ENCODE data around the gene BMP10.
A peak's percentile ranks its signal among the peaks of the same experiment; 100 is the strongest.
"Not testable (repeated sequence)": the region's sequence is repeated elsewhere in the genome, so short reads cannot be mapped to it uniquely, and the experiment has no call there.

The BMP10 gene

GRCh38 chr2:68871159-68871764 lies at the start of gene BMP10:
Gene BMP10, minus strand, starts transcription at chr2:68871397. Its CDS starts 39 bp downstream, at chr2:68871358.
- DNase-seq = no peak

DNA sequence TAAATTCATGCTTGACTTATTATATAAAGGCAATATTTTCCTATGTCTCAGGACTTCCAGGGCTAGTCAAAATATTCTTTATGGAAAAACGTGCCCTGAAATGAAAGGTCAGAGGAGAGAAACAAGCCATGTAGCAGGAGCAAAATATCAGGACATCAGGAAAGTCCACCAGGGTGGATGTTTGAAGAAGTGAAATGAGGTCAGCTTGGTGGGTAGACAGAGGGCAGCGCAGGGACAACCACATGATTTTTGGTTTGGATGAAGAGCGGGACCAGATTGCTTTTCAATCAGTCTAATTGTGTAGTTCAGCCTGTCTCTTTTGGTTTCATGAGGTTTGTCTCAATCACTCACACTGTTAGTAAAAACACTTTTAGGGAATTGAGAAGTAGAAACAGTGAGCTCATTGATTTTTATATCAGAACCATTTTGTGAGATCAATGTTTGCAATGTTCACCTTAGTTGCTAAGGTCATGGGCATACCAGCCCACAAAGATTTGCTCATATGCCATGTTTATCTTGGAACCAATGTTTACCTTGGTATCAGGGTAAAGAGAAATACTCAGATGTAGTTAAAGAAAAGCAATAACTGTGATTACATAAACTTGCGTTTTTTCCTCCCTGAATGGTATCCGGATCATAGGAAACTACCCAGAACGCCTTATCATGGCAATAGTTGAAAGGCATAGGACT lies 49.4 kb upstream of the BMP10 start:
- DNase-seq = no peak

DNA sequence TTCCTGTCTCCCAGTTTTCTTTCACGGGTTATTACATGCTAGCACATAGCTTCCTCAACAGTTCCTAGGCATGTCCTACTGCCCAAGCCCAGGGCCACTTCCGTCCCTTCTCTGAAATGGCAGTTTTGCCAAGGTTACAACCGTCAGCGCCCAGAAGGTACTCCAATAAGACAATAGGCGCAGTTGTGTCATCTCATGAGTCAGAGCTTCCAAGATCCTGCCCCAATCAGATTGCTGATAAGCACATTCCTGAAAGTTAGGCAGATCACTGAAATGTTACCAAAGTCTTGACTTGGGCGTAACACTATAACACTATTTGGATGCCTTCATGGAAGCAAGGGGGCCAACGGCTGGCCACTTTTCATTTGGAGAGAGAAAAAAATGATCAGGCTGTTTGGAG lies 47.3 kb upstream of the BMP10 start:
- DNase-seq = no peak

DNA sequence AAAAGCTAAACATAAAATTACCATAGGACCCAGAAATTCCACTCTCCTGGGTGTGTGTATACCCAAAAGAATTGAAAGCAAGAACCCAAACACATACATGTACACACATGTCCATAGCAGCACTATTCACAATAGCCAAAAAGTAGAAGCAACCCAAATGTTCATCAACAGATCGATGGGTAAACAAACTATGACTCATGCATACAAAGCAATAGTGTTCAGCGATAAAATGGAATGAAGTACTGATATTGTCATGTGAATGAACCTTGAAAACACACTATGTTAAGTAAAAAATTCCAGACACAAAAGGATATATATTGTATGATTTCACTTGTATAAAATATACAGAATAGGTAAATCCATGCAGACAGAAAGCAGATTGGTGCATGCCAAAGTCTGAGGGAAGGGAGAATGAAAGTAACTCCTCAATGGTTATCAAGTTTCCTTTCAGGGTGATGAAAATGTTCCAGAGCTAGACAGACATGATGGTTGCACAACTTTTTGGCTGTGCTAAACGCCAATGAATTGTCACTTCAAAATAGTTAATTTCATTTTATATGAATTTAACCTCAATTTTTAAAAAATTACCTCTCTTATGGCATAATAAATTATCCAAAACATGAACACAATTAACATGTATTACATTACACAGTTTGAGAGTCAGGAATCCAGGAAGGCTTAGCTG lies 46.0 kb upstream of the BMP10 start:
- peak; percentile 34 for DNase-seq

- no peak for DNase-seq
These were observed 45.0 kb upstream of the BMP10 start for GRCh38 chr2:68916226-68916625.

DNA sequence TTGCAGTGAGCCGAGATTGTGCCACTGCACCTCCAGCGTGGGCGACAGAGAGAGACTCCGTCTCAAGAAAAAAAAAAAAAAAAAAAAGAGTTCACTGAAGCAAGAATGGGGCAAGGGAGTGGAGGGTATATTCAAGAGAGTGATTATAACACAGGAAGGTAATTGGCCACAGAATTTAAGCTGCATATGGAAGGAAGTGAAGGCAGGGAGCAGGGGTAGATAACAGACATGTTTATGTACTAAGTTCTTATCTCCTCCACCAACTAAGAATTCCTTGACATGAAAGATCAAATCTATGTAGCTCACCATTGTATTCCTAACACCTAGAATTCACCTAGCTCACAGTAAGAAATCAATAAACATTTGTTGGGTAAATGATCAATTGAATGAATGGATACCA lies 44.2 kb upstream of the BMP10 start:
- DNase-seq = no peak

- no peak for DNase-seq
These were observed 42.2 kb upstream of the BMP10 start for GRCh38 chr2:68913359-68913758.

- no peak for DNase-seq
These were observed 41.5 kb upstream of the BMP10 start for GRCh38 chr2:68912732-68913131.

DNA sequence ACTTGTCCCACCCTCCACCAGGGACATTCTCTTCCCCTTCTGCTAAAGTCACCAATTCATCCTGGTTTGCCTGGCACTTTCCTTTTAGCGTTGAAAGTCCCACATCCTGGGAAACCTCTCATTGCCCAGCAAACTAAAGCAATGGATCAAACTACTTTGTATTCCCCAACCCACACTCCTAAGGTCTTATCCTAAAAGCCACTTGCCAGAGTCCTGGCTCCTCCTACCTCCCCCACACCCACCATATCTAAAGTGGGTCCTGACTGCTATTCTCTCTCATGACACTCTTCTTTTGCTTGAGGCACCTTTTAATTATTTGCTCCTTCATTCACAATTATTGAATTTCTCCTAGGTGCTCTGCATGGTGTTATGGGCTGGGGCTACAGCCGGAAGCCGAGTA lies 40.9 kb upstream of the BMP10 start:
- no peak for DNase-seq

GRCh38 chr2:68911709-68912108 lies 40.5 kb upstream of the BMP10 start:
- DNase-seq = no peak

DNA sequence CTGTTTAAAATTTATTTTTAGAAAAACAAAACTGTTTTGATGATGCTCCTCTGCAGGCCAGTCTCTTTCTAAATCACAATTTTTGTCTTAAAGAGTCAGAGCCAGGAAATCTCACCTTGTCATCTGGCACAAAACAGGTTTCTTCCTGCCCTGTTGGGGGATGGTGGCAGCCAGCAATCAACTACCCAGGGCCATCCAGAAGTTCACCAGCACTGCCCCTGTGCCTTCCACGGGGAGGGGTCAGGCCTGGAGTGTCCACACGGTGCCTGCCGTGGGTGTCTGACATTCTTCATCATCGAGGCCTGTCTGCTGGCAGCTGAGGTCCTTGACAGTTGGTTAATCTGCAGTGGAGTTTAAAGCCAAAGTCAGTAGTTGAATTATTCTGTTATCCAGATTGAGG lies 40.0 kb upstream of the BMP10 start:
- no peak for DNase-seq

DNA sequence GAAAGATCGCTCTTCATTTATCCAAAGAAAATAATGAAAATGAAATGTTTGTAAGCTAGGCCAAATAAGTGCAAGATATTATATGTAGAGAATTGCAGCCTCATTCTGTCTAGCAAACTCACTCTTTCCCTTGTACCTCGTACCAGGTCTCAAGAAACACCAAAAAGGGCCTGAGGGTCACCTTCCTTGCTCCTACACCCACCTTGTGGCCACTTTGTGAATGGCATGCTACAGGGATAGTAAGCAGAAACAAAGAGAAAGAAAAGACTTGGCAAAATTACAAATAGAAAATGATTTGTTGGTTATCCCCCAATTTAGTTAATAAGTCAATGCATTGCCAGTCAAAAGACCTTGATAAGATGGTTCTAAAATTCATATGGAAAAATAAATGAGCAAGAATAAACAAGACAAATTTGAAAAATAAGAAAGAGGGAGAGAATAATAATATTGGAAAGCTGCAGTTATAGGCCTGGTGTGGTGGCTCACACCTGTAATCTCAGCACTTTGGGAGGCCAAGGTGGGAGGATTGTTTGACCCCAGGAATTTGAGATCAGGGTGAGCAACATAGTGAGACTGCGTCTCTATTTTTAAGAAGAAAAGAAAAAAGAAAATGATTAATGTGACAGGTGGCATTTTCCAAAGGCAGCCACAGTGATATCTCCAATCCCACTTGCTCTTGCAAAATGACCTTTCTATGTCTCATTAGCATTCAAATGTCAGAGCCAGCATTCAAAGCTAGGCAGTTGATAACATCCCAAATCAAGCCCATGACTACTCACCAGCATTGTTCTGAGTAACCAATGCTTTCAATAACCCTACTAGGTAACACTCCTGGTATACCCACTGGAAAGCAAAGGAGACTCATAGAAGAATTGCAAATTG lies 38.8 kb upstream of the BMP10 start:
- peak; percentile 91 for DNase-seq

DNA sequence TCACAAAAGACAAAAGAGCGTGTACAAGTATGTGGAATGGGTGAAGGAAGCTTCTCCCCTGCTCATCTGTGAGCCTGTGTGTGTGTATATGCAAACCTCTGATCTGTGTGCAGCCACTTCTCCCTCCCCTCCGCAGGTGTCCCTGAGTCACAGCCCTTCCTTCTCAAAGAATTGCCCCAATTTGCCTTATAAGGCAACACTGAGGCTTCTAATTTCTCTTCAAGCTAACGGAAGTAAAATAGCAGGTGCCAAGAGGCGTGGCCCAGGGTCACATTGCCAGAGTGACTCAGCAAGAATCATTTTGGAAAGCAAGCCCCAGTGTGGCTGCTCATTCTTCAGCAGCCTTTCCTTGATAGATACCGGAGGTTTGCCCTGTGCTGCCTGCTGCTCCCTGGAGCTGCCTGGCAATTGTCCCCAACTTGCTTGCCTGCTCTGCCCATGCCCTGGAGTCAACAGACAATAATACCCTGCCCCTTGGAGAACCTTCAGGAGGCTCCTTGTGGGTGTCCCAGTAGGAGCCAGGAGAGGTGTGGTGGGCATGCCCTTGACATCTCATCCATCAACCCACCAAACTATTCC lies 37.3 kb upstream of the BMP10 start:
- DNase-seq = peak; percentile 99

GRCh38 chr2:68907920-68908253 lies 36.7 kb upstream of the BMP10 start:
- no peak for DNase-seq

- DNase-seq = peak; percentile 72
These were observed 36.2 kb upstream of the BMP10 start for GRCh38 chr2:68907232-68907919.

GRCh38 chr2:68906716-68907115 lies 35.5 kb upstream of the BMP10 start:
- peak; percentile 13 for DNase-seq

- no peak for DNase-seq
These were observed 33.9 kb upstream of the BMP10 start for GRCh38 chr2:68905116-68905515.

DNA sequence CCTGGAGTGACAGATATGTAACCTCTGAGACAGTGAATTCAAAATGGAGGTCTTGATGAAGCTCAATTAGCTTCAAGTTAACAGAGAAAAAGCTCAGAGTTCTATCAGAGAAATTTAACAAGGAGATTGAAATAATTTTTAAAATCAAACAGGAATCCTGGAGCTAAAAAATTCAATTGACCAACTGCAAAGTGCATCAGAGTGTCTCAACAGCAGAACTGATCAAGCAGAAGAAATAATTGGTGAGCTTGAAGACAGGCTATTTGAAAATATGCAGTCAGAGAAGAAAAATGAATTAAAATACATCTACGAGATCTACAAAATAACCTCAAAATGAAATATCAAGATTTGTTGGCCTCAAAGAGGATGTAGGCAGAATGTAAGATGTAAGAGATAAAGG lies 30.4 kb upstream of the BMP10 start:
- no peak for DNase-seq

GRCh38 chr2:68901199-68901514 lies 30.0 kb upstream of the BMP10 start:
- DNase-seq = peak; percentile 47

DNA sequence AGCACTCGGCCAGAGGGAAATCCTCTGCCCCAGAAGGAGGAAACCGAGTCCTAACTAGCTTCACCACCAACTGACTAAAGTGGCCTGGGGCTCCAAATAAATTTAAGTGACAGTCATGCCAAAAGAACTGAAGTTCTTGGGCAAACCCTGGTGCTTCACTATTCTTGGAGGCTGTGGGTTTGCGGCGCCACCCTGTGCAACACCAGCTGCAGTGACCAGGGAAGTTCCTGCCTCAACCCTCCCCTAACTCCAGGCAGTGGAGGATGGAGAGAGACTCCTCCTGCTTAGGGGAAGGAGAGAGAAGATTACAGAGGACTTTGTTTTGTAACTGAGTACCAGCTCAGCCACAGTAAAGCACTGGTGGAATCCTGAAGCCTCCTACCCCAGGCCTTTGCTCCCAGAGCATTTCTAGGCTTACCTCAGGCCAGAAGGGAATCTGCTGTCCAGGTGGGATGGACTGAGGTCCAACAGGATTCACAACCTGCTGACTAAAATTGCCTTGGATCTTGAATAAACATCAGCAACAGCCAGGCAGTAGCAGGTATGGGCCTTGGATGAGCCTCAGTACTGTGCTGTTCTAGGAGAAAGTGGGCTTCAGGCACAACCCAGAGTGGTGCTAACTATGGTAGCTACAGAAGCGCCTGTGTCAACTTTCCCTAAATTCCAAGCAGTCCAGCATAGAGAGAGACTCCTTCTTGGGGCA lies 29.4 kb upstream of the BMP10 start:
- DNase-seq = no peak

DNA sequence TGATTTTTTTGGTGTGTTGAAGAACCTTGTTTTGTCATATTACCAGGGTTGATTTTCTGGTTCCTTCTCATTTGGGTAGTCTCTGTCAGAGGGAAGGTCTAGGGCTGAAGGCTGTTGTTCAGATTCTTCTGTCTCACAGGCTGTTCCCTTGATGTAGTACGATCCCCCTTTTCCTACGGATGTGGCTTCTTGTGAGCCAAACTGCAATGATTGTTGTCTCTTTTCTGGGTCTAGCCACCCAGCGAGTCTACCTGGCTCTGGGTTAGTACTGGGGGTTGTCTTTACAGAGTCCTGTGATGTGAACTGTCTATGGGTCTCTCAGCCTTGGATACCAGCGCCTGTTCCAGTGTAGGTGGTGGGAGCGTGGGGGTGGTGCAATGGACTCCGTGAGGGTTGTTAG lies 24.8 kb upstream of the BMP10 start:
- DNase-seq = not testable (repeated sequence)

- no peak for DNase-seq
These were observed 18.3 kb upstream of the BMP10 start for GRCh38 chr2:68889500-68889899.

All from DMS53 (cell line).